ENCODE results near the gene PRKN.
"Not testable (repeated sequence)": the region's sequence is repeated elsewhere in the genome, so short reads cannot be mapped to it uniquely, and the experiment has no call there.

The PRKN gene

GRCh38 chr6:161498881-161499280, 1228.7 kb downstream of the PRKN start:
- no peak for DNase-seq

DNA sequence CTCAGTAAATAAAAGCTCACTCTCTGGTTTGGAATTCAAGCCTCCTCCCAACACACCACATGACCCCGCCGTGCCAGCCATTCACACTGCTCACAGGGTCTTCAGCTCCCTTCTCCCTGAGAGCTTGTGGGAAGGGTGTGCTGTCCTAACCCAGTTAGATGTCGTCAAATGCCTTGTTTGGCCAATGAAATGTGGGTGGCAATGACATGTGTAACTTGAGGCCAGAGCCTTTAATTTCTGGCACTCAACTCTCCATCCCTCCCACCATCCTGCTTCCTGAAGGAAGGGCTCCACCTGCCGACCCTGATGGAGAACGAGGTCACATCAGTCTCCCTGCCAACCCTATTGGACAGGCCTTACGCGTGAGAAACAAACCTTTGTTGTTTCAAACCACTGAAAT, 1229.2 kb downstream of the PRKN start:
- DNase-seq, result no peak

DNA sequence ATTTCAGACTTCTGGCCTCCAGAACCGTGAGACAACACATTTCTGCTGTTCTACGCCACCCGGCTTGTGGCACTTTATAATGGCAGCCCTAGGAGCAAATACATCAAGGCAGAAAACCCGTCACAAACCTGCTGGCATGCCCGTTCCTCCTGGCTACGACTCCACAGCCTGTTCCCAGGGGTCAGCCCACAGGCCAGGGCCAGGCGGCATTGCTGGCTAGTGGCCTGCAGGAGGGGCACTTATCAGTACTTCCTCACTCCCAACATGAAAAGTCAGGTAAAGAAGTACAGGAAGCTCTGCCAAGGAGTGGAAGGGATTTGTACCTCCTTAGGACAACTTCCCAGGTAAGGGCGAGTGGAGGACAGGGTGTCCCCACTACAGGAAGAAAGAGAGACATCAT, 1230.6 kb downstream of the PRKN start:
- no peak for DNase-seq

- DNase-seq, result not testable (repeated sequence)
Measured at GRCh38 chr6:161496271-161496670, 1231.3 kb downstream of the PRKN start.

GRCh38 chr6:161494566-161494965, 1233.0 kb downstream of the PRKN start:
- no peak for DNase-seq

GRCh38 chr6:161493576-161494118, 1233.9 kb downstream of the PRKN start:
- no peak for DNase-seq

GRCh38 chr6:161489626-161490306, 1237.8 kb downstream of the PRKN start:
- no peak for DNase-seq

- no peak for DNase-seq
Measured at GRCh38 chr6:161487694-161488093, 1239.9 kb downstream of the PRKN start.

GRCh38 chr6:161487217-161487531, 1240.4 kb downstream of the PRKN start:
- no peak for DNase-seq

DNA sequence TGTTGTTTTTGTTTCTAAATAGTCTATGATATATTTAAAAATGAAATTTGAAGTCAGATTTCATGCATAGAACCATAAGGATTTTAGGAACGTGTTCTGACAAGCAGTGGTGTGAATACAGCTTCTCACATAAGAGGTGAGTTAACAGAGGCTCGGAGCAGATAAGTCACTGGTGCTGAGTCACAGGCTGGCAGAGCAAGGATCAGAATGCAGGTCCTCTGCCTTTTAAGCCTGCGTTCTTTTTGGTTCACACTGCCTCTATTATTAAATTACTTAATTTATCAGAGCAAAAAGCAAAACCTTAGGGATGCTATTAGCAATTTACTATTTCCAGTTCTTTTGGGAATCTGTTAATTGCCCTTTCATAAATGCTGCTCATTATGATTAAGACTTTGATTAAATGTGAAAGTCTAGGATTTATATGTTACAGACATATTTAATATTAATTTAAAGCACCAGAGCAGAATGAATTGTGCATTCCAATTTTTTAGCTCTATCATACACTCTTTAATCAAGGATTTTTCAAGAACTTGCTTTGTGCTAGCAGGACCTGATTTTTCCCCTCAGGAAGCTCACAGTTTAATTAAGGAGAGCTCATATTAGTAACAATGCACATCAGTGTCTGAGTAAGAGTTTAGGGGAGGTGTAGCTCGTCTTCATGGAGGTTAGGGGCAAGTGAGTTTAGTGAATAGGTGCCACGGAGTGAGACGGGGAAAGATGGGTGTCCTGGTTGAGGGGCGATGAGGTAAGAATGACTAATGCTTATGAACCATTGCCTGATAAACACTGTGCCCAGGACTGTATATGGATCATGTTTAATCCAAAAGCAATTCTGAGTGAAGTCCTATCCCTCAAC, 1241.0 kb downstream of the PRKN start:
- no peak for DNase-seq

GRCh38 chr6:161482517-161482858, 1245.1 kb downstream of the PRKN start:
- DNase-seq, result no peak

DNA sequence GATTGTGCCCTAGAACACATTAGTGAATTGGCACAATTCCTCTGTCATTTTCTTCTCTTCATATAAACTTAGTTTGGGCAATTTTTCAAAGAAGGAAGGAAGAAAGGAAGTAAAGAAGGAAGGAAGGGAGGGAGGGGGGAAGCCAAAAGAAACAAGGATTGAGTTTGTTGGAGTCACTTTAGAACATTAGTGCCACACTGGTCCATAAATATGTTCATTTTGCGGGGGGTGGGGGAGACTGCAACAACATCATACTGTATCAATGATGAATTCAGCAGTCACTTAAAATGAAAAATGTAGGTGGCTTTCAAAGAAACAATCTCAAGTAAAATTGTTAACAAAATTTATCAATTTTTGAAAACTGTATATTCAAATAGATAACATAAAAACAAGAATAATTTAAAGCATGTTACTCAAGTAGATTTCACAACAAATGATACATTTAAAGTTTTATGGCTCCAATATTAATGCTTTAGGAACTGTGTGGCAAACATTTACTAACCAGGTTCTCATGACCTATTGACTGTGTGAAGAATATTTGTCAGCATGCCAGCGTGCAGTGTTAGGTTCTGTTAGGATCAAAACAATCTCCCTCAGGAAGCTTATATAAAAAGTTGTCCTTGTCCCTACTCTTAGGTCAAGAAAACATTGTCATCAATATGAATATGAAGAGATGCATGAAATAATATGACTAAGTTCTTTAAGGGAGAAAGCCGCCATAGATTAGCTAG, 1245.6 kb downstream of the PRKN start:
- no peak for DNase-seq

GRCh38 chr6:161480421-161481155, 1247.0 kb downstream of the PRKN start:
- no peak for DNase-seq

- DNase-seq, result no peak
Measured at GRCh38 chr6:161479376-161479775, 1248.2 kb downstream of the PRKN start.

DNA sequence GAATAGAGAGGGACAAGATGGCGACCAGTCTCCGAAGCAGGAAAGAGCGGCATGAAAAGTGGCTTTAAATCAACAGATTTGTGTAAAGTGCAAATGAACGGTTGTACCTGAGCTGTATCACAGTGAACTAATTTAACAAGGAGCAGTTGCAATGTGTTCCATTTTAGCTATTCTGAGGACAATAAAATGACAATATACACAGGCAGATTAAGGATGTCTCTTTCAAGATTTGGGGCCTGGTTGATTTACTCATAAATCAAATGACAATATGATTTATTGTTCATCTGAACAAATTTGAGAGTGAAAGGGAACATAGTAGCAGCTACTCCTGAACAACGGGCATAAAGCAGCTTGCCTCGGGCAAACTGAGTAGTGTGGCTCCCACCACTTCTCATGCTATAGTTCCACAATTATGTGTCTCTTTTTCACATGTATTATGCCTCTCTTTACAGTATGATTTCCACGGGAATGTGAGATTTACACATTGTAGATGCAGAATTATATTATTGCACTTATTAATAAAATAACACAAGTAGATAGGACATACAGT, 1249.6 kb downstream of the PRKN start:
- no peak for DNase-seq

DNA sequence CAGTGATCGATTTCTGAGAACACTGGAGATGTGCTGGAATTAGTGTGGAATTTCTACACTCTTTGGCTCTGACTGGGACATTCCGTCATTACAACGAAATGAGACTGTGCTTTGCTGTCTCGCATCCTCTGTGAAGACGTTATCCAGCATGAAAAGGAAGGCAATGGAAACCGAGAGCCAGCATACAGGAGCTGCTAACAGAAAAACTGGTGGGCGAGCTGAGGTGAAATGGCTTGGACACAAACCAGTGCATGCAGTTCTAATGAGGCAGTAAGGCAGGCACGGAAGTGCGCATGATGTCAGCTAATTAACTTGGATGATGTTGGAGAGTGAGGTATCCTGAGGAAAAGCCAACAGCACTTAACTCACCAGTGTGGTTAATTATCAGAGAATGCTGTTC, 1250.9 kb downstream of the PRKN start:
- DNase-seq, result no peak

DNA sequence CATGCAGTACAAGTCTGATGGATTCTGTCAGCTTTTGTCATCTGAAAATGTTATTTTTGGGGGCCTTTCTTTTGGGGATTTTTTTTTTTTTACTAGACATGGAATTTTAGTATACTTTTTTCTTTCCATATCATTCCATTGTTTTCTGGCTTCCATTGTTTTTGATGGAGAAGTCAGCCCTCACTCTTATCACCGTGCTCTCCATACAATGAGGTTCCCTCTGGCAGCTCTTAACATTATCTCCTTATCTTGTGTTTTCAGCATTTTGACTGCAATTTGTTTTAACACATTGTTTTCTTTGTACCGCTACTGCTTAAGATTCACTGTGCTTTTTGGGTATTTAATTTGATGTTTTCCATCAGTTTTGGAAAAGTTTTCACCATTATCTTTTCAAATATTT, 1262.2 kb downstream of the PRKN start:
- DNase-seq, result no peak

DNA sequence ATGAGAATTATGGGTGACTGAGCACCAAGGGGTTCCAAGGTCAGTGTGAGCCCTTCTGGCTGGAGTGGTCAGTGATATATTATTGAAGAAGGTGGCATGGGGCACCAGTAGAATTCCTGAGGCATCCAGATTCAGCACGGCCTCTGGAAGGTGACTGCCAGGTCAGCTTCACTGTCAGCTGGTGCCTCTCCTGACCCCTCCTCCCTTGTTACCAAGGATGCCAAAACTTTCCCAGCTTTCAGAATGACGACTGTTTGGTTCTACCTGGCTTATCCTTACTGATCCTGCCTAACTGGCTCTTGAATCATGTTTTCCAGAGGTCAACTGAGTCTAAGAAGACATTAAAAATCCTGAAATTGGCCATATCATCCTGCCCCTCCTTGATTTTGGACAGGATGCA, 1264.5 kb downstream of the PRKN start:
- no peak for DNase-seq

DNA sequence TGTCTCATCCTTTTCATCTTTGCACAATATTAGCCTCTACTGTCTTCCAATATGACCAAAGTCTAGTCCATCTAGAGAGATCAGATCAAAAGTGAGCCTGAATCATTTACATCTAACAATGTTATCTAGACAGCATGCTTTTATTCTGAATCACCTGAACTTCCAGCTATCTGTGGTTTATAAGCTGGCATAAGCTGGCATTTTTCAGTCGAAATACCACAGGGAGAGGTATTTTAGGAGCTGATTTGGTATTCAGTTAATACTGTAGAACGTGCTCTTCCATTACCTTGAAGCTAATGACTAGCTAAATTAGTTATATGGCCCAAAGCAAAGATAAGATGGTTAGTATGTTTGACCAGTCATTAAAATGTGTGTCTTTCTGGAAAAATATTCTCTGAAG, 1265.4 kb downstream of the PRKN start:
- no peak for DNase-seq

GRCh38 chr6:161459008-161459615, 1268.5 kb downstream of the PRKN start:
- no peak for DNase-seq

DNA sequence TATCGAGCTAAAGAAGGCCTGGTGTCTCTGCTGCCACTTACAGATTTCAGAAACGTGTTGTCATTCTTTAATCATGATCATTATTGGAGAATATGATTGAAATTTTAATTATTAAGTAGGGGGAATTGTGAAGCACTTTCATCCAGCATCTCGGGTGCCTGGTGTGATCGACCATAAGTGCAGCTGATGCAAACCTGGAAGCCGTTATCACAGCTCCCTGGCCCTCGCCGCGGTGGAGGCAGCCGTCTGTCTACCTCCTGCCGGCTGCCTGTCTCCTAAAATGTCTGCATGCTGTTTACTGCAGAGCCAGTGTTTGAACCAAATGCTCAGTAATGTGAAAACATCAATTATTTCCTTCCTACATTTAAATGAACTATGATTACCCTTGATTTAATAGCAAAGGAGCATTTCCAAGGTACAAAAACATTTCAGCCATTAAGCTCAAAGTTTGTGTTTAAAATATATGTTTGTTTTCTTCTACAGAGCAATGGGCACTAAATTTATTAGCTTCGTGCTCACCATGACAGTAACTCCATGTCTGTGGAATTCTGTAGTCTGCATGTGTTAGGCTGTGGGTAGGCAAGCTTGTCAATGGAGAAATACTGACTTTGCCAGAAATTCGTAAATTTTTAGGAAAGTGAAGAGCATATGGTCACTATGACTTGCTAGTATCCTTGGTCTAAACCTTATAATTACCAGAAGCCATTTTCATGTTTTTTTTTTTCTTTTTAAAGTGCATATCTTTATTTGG, 1269.2 kb downstream of the PRKN start:
- no peak for DNase-seq

- DNase-seq, result no peak
Measured at GRCh38 chr6:161455848-161456247, 1271.7 kb downstream of the PRKN start.
